Ramos (cell line): ENCODE measurements around the gene MAPK8.

ENCODE experiments used
- in situ Hi-C: fragments of 300-500 bp; cut with MboI; formaldehyde crosslinking; loops from one replicate; pipeline ENCODE4 v1.14.3; 2022; ENCODE audit warnings: low sequenced_read_pairs; ENCODE audit not compliant: unreplicated experiment

The MAPK8 gene

DNA sequence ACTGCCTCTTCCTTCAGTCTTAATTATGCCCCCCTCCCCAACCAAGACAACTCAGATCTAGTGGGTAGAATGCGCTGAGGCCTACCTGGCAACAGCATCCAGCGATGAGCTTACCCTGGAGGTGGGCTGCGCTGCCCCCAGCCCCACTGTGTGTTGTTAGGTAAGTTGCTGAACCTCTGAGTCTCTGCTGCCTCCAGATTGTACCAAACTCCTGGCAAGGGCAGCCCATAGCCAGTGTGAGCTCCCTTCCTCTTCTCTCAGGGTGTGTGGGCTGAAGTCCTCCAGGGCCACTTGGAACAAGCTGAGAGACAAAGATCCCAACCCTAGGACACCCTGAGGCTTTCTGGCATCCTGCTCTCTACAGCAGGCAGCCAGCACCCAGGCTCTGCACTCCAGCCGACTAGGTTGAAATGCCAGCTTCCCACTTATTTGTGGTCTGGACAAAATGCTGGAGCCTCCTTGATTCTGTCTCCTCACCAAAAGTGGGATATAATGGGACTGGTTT, 163.1 kb downstream of the MAPK8 start:
- in situ Hi-C loops = no loop called here

DNA sequence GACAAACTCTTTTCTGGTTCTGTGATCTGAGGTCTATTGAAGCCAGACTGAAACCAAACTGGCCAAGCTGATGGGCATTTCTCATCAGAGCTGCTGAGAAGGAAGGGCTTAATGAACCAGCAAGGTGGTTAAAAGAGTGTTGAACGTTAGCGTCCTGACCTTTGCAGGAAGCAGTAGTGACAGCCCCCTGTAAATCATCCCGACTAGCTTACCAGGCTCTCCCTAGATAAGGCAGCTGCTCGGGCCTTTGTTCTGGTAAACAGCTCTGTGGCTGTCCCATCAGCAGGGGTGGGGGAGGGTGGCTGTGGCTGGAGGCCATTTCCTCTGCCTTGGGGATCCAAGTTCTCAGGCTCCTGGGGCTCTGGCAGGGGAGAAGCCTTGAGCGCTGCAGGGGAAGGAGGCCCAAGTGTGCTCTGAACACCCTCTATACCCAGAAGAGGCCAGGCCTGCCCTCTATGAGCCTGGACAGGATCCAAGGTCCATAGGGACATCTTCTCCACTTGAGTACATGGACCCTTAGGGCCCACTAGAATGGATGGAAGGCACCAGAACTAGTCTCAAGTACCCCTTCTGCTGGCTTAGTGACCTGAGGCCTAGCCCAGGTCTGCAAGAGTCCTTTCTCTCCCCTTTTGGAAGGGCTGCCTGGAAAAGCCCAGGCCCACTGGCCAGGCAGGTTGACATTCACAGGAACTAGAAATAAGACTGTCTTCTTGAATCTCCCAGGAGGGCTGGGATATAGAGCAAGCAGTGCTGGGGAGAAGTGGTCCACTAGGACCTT, 163.8 kb downstream of the MAPK8 start:
- in situ Hi-C loops = no loop called here

DNA sequence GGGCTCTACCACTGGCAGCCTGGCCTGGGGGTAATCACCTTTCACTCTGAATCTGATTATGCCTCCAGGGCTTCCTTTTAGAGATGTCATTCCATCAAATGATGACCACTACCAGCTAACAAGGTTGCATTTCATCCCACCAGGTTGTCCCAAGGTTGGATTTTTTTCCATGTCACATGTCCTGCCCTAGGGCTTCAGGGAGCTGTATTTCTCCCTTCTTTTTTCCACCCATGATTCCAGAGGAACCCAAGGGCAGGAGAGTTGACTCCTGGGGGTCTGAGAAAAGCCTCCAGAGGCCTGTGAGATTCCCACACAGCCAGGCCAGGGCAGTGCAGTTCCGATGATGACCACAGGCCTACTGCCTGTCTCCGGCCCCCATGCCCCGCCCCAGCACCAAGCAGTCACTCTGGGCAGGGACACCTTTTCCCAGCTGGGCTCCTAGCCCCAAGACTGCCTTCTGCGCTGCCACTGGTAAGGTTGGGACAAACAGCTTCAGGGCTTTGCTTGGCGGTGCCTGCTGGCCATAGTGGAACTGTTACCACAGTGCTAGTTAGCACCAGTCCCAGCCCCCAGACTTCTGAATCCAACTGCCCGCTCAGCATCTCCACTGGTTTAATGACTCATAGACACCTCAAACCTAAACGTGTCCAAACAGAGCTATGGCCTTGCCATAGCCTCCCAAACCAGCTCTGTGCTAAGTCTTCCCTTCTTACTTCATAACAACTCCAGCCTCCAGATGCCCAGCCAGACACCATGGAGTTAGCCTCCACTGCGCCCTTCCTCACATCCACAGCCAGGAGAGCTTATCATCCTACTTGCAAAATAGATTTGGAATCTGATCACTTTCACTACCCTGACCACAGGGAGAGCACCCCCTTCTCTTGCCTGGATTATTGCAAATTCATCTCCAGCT, 164.7 kb downstream of the MAPK8 start:
- in situ Hi-C loops = no loop called here

DNA sequence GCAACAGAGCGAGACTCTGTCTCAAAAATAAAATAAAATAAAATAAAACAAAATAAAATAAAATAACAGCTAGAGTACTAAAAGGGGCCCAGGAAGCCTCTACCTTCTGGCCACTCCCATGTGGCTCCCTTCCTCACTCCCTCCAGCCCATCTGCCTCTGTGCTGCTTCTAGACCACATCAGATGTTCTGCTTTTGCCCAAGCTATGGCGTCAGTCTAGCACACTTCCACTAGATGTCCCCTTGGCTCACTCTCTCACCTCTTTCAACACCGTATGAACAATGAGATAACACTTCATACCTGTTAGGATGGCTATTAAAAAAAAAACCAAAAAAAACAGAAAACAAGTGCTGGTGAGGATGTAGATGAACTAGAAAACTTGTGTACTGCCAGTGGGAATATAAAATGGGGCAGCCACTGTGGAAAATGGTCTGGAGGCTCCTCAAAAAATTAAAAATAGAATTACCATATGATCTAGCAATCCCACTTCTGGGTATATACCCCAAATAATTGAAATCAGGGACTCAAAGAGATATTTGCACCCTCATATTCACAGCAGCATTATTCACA, 166.1 kb downstream of the MAPK8 start:
- in situ Hi-C loops = no loop called here

DNA sequence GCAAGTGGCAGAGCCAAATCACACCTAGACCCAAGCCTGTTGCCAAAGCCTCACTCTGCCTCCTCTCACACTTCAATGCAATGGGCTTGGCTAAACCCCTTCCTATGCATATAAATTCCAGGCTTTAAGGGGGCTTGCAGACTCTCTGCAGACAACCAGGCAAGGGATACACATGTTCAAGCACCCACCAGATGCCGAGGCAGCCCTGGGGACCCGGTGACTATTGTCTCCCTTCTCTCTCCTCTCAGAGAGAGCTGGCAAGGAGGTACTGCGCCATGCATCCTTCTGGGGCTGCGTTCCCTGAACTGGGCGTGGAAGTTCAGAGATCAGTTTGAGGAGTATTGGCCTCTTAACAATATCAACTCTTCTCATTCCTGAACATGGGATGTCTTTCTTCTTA, 167.2 kb downstream of the MAPK8 start:
- in situ Hi-C loops = no loop called here

DNA sequence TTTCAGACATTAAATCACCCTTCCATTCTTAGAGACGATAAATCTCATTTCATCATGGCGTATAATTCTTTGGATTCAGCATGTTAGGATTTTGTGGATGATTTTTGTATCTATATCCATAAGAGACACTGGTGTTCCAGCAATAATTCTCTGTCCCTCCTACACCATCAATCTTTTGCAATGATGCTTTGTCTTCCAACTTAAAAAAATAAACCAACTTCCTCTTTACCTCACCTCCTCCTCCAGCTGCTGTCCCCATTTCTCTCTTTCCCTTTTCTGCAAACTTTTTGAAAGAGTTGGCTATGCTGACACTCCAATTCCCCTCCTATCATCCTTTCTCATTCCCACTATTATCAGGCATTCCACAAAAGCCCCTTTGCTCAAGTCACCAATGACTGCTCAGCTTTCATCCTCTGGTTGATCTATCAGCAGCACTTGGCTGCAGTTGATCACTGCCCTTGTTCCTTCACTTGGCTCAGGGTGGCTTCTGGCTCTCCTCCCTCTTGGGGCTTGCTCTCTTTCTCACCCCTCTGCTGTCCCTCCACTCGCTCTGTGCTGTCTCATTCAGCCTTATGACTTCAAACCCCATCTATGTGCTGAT, 168.4 kb downstream of the MAPK8 start:
- in situ Hi-C loops = no loop called here

DNA sequence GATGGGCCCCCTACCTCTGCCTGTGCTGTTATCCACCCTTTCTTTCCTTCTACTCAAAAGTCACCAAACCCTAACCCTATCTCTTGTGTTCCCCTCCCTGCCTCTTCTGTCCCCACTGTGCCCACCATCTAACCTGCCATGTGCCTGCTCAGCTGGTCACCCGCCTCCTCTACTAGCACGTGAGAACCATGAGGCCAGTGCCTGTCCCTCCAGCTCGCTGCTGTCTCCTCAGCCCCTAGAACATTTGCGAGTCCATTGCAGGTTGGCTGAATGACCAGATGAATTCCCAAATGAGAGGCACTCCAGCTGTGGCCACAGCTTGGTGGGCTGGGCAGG, 169.4 kb downstream of the MAPK8 start:
- in situ Hi-C loops = no loop called here

DNA sequence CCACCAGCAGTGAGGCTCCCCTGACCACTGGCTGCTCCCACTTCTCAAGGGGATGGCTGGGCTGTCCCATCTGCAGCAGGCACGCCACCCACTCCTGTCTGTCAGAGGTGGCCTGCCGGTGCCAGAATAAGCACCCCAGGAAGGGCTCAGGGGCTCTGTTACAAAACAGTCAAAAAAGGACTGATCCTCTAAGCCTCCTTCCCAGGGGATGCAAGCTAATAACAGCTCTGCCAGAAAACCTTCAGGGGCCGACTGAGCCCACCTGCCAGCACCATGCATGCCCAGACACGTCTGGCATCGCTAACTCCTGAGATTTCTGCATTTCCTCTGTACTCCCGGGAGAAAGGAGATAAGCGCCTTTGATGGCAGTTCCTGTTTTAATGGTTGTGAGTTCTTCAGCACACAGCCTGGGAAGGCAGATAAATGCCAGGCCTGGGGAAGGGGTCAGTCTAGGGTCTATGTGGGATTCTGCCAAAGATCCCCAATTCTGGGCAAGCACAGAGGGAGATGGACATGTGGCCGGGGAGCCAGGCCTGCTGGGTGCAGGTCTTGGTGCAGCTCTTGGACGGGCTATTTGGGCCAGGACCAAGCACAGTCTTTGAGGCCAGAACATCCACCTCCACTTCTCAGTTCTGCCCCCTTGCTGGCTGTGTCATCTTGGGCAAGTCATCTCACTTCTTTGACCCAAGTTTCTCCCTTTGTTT, 170.0 kb downstream of the MAPK8 start:
- in situ Hi-C loops = no loop called here

DNA sequence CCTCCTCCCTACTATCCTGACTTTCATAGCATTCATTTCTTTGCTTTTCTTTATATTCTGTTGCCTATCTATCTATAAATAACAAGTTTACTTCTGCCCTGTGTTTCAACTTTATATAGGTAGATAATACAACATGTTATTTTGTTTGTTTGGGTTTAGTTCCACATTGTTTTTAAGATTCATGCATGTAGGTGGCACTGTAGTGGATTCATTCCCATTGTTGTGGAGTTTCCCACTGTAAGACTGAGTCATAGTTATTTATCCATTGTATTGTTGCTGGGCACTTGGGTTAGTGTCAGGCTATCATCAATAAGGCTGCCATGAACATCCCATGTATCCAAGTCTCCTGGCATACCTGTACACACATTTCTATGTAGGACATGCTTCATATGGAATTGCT, 170.7 kb downstream of the MAPK8 start:
- in situ Hi-C loops = no loop called here

DNA sequence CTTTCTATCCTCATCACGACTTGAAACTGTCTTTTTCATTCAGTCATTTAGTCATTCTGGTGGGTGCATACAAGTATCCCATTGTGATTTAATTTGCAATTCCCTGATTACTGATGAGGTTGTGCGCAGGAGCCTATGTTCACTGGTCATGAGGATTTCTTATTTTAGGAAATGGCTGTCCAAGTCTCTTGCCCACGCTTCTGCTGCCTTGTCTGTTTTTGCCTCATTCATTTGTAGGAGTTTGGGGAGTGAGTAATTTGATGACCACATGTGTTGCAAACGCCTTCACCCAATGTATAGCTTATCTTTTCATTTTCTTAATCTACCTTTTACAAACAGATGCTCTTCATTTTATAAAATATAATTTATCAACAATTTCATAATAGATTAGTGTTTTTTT, 171.1 kb downstream of the MAPK8 start:
- in situ Hi-C loops = no loop called here

DNA sequence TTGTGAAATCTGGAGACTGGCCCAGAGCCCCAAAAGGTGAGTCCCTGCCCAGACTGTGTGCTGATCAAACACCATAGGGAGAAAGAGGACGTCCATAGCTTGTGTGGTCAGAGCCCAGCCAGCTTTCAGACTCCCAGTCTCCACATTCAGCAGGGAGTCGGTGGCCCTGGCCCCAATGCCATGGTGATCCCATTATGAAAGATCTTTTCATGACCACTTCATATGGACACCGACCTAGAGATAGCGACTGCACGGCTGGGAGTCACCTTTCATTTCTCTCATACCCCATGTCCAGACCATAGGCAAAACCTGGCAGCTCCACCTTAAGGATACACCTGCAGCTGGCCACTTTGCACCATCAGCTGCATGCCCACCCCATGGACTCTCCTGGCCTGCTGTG, 172.0 kb downstream of the MAPK8 start:
- in situ Hi-C loops = no loop called here

DNA sequence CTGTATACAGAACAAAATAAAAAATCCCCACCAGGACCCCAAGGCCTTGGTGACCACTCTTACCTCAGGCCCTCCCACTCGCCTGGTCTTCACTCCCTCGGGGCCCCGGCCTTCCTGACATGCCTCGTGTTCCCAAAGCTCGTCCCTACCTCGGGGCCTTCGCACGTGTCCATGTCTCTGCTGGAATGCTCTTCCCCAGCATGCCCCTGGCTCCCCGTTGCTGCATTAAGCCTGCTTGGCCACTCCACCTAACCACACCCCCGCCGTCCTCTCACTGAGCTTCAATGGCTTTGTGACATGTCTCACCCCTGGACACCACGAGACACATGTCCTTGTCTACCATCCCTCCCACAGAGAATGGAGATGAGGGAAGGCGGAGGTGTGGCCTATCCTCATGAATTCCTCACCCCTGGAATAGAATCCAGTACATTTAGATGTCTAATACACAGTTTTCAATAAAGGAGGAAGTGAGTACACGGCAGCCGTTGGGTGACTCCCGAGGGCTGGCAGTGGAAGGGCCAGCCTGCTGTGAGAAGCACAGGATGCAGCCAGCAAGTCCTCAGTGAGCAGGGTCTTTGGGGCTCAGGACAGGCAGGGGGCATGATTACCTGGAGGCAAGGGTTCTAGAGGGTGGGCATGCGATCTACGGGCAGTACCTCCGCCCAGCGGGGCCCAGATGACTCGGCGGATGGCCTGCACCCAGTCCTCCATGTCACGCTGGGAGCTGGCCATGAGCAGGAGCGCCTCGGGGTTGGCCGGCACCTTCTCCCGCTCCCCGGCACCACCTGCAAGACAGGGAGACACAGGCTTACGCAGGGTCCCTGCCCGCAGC, 172.7 kb downstream of the MAPK8 start:
- in situ Hi-C loops = no loop called here

DNA sequence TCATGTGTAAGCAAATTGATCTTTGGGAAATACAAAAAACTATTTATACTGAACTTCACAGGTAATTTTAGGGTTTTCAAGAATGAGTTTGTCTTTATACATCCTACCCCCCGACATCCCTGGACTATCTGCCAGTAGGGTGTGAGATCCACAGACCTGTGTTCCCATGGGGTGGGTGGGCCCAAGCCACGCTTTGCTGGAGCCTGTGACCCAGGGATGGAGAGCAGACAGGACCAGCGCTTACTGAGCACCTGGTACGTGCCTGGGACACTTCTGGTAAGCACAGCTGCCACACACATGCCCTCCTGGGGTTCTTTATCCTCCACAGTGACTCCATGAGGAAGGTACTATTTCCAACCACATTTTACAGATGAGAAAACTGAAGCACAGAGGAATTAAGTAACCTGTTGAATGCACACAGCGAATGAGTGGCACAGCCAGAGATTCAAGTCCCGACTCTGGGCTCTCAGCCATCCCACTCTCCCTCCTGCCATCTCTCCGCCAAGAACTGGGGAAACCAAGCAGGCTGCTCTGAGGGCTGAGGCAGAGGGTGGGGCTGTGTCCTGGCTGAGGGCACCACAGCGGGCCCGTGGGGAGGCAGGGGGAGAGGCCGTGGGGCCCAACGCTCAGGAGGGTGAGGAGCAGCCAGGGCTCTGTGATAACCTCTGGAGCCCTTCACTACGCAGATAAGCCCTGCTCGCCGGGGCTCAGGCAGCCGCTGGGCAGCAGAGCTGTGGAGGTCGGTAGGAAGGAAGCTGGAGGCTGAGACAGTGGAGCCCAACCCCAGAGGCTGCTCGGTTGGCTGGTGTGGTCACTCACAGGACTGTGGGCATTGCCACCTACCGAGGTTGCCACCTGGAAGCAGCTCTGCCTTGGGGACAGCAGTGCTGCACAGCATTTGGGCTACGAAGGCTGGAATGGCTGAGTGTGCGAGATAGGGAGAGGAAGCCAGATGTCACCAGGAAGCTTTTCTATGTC, 174.2 kb downstream of the MAPK8 start:
- in situ Hi-C loops = no loop called here

DNA sequence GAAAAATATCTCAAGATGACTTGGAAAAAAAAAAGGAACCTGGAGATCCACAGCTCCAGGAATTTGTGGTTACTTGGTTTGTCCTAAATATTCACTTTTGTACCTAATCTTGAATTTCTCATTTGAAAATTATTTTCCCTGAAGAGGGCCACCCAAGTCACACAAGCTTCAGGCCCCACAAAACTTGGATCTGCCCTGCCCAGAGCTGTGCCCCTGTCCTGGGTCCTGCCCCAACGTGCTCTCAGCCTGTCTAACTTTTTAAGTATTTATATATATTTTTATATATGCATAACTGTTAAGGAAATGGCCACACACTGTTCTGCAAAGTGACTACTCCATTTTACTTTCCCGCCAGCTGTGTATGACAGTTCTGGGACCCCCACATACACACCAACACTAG, 174.9 kb downstream of the MAPK8 start:
- in situ Hi-C loops = no loop called here

DNA sequence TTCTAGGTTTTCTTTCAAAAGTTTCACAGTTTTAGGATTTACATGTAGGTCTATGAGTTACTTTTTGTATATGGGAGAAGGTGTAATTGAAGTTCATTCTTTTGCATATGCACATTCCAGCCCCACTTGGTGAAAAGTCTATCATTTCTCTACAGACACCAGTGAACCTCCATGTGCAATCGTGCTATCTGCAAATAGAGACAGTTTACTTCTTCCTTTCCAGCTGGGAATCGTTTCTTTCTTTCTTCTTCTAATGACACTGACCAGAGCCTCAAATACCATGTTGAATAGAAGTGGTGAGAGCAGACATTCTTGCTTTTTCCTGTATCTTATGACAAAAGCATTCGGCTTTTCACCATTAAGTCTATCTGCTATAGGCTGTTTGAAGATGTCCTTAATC, 175.7 kb downstream of the MAPK8 start:
- in situ Hi-C loops = no loop called here

DNA sequence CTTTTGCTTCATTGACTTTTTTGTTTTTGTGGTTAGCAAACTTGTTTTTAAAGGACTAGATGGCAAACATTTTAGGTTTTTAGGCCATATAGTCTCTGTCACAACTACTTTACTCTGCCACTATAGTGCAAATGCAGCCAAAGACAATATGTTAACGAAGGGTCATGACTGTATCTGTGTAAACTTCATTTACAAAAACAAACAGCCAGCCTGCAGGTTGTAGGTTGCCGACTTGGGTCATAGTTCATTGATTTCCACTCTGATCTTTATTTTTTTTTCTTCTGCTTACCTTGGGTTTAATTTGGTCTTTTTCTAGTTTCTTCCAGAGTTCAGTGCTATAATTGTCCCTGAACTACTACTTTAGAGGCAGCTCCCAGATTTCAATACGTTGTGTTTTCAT, 178.4 kb downstream of the MAPK8 start:
- in situ Hi-C loops = no loop called here

DNA sequence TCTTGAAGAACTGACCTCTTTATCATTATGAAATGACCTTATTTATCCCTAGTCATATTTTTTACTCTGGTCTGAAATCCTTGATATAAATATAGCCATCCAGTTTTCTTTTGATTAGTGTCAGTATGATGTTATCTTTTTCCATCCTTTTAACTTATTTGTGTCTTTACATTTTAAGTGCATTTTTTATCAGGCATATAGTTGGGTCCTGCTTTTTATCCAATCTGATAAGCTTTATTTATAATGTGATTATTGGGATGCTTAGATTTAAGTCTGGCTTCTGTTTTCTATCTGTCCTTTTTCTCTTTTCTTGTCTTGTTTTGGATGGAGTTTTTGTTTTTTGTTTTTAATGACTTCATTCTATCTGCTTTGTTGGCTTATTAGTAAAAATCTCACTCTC, 179.2 kb downstream of the MAPK8 start:
- in situ Hi-C loops = no loop called here

DNA sequence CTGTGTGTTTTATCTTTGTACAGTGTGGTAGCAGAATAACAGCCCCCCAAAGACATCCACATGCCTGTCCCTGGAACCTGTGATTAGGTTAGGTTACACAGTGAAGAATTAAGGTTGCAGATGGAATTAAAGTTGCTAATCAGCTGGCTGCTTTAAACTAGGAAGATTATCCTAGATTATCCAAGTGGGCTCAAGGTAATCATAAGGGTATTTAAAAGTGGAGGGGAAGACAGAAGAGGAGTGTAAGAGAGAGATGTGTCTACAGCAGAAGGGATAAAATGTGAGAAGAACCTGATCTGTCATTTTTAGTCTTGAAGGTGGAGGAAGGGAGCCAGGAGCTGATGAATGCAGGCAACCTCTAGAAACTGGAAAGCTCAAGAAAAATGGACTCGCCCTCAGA, 180.8 kb downstream of the MAPK8 start:
- in situ Hi-C loops = no loop called here
